Naive thymus-derived CD8-positive, alpha-beta T cell (primary cell): ENCODE results near the gene OOSP1. TPM values are rescaled to one million over a fixed set of nuclear protein-coding genes. Genes with fewer than 3 reads are reported as not detected.
"Not testable (repeated sequence)": the region's sequence is repeated elsewhere in the genome, so short reads cannot be mapped to it uniquely, and the experiment has no call there.

Experiments
- ATAC-seq, 2 donors: fragments of 150-1000 bp; cut with Tn5 transposase in 1 of 2; sonication (Bioruptor Pico), chemical (Tn5 transposase) in 1 of 2; 1 replicate in 1 of 2; 2 replicates in 1 of 2; pipeline ENCODE4 v1.10.0; 2021; ENCODE audit warnings: mild to moderate bottlenecking in 2 of 2, moderate library complexity in 2 of 2
- POLR2A ChIA-PET: fragments of 350-600 bp; sonication (Branson Sonifier 250); formaldehyde crosslinking; loops from one replicate; lab custom pipeline; 2021; ENCODE audit warnings: antibody characterized with exemption; lab: Charles Lee
- DNase-seq, 10 donors: peaks; one replicate each; pipeline versions ENCODE4 v3.0.0 to v3.0.0-alpha.2; 2020 to 2022
- H3K27ac Mint-ChIP-seq, 10 donors: one replicate each; pipeline ENCODE4 v1.8.0; 2020 to 2022; ENCODE audit warnings: mild to moderate bottlenecking in 10 of 10, mixed read lengths in 10 of 10, moderate library complexity in 4 of 10, inconsistent platforms in 1 of 10
- H3K27me3 Mint-ChIP-seq, 5 donors: one replicate each; pipeline ENCODE4 v1.8.0; 2021 to 2022; ENCODE audit warnings: mixed read lengths in 5 of 5
- H3K36me3 Mint-ChIP-seq, 3 donors: one replicate each; pipeline ENCODE4 v1.8.0; 2020 to 2022; ENCODE audit warnings: mixed read lengths in 3 of 3, mild to moderate bottlenecking in 2 of 3, inconsistent platforms in 1 of 3
- H3K4me1 Mint-ChIP-seq, 4 donors: one replicate each; pipeline ENCODE4 v1.8.0; 2021 to 2022; ENCODE audit warnings: mixed read lengths in 4 of 4
- H3K4me3 Mint-ChIP-seq, 10 donors: one replicate each; pipeline ENCODE4 v1.8.0; 2020 to 2022; ENCODE audit warnings: mild to moderate bottlenecking in 10 of 10, mixed read lengths in 10 of 10, moderate library complexity in 6 of 10, inconsistent platforms in 1 of 10
- H3K9me3 Mint-ChIP-seq, 9 donors: one replicate each; pipeline ENCODE4 v1.8.0; 2020 to 2022; ENCODE audit warnings: mixed read lengths in 9 of 9, mild to moderate bottlenecking in 3 of 9, inconsistent platforms in 1 of 9, moderate library complexity in 1 of 9
- polyA plus RNA-seq, 3 donors: library from polyadenylated mRNA; unstranded; fragments of 300-500 nt; fragmentation: Illumina TruSeq; gene quantifications; one replicate each; pipeline ENCODE4 v1.2.3, GENCODE V29; 2021
- total RNA-seq, 8 experiments: library from RNA in 2 of 8; stranded (reverse) in 2 of 8; gene quantifications; one replicate each; pipeline ENCODE4 v1.2.3 and lab custom pipeline; 2021 to 2026

The OOSP1 gene
- total and polyA plus RNA-seq, 5 experiments from 2014 or later, result not detected

DNA sequence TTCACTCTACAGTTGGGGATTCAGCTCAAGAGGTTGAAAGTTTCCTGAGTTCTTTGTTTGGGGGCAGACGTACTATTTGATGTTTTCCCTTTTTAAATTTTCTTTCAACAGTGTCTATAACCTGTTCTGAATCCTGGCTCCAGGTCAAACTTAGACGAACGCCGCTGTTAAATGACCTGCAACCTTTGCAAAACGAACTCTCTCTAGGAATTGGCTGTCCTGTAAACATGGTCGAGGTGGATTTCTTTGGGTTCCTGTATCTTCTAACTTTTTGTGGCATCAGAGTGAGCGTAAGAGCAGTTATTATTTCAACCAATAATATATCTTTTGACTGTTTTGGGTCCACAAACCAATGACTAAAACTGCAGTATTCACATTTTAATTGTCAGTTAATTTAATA is 27.2 kb downstream of the OOSP1 start:
- H3K36me3 Mint-ChIP-seq, result no peaks in the 10 kb centered on the region
- no peak overlapping the region for H3K4me3 Mint-ChIP-seq
- H3K27ac Mint-ChIP-seq, result no peak overlapping the region
- H3K4me1 Mint-ChIP-seq, result no peaks in the 10 kb centered on the region
- POLR2A ChIA-PET, result no interaction called here
- no peaks in the 10 kb centered on the region for H3K9me3 Mint-ChIP-seq
- ATAC-seq (no peak), DNase-seq (no peak)
- H3K27me3 Mint-ChIP-seq, result peaks cover 0 to 7% (median 1%) of the 10 kb centered on the region in 5 donors

GRCh38 chr11:59966201-59966600 is 28.0 kb downstream of the OOSP1 start:
- Mint-ChIP-seq H3K9me3 (no peaks in the 10 kb centered on the region), H3K36me3 (no peaks in the 10 kb centered on the region), H3K27ac (no peak overlapping the region), H3K4me1 (no peaks in the 10 kb centered on the region), H3K4me3 (no peak overlapping the region), H3K27me3 (peaks cover 0 to 7% (median 1%) of the 10 kb centered on the region in 5 donors)
- POLR2A ChIA-PET, result no interaction called here
- no peak for ATAC-seq
- DNase-seq, result no peak

- ATAC-seq, result no peak
- POLR2A ChIA-PET, result no interaction called here
- no peaks in the 10 kb centered on the region for H3K4me1 Mint-ChIP-seq
- no peaks in the 10 kb centered on the region for H3K36me3 Mint-ChIP-seq
- H3K27me3 Mint-ChIP-seq, result peaks cover 1 to 9% (median 7%) of the 10 kb centered on the region in 5 donors
- H3K27ac Mint-ChIP-seq, result no peak overlapping the region
- no peak for DNase-seq
- H3K9me3 Mint-ChIP-seq, result no peaks in the 10 kb centered on the region
- H3K4me3 Mint-ChIP-seq, result no peak overlapping the region
Measured at GRCh38 chr11:59967677-59968394, 29.6 kb downstream of the OOSP1 start.

GRCh38 chr11:59968395-59968783 is 30.2 kb downstream of the OOSP1 start:
- no peak for DNase-seq
- Mint-ChIP-seq H3K36me3 (no peaks in the 10 kb centered on the region), H3K4me3 (no peak overlapping the region)

GRCh38 chr11:59973097-59973496 is 34.9 kb downstream of the OOSP1 start:
- DNase-seq (no peak), ATAC-seq (no peak)
- Mint-ChIP-seq H3K9me3 (no peaks in the 10 kb centered on the region), H3K27ac (peak overlapping the region in 1 of 10 donors; percentile 36), H3K4me1 (no peaks in the 10 kb centered on the region), H3K4me3 (no peak overlapping the region), H3K27me3 (peaks cover 1 to 8% (median 7%) of the 10 kb centered on the region in 5 donors), H3K36me3 (no peaks in the 10 kb centered on the region)
- POLR2A ChIA-PET, result no interaction called here

More at GRCh38 chr11:59968395-59968783, 30.2 kb downstream of the OOSP1 start:
- H3K9me3 Mint-ChIP-seq, result no peaks in the 10 kb centered on the region
- ATAC-seq, result no peak
- H3K4me1 Mint-ChIP-seq, result no peaks in the 10 kb centered on the region
- H3K27me3 Mint-ChIP-seq, result peaks cover 1 to 9% (median 7%) of the 10 kb centered on the region in 5 donors
- H3K27ac Mint-ChIP-seq, result no peak overlapping the region
- POLR2A ChIA-PET, result no interaction called here

GRCh38 chr11:59981106-59981770 is 43.0 kb downstream of the OOSP1 start:
- ATAC-seq (no peak), DNase-seq (no peak)
- POLR2A ChIA-PET, result no interaction called here
- H3K9me3 Mint-ChIP-seq, result peaks cover 0 to 3% (median 0%) of the 10 kb centered on the region in 9 donors
- H3K4me1 Mint-ChIP-seq, result no peaks in the 10 kb centered on the region
- H3K27me3 Mint-ChIP-seq, result peaks cover 10 to 35% (median 13%) of the 10 kb centered on the region in 5 donors
- H3K36me3 Mint-ChIP-seq, result no peaks in the 10 kb centered on the region
- no peak overlapping the region for H3K4me3 Mint-ChIP-seq
- H3K27ac Mint-ChIP-seq, result no peak overlapping the region

GRCh38 chr11:59982037-59982436 is 43.8 kb downstream of the OOSP1 start:
- H3K9me3 Mint-ChIP-seq, H3K4me1 Mint-ChIP-seq, ATAC-seq, POLR2A ChIA-PET, H3K36me3 Mint-ChIP-seq, H3K27ac Mint-ChIP-seq, H3K4me3 Mint-ChIP-seq, DNase-seq: not testable (repeated sequence)
- peaks cover 10 to 35% (median 13%) of the 10 kb centered on the region in 5 donors for H3K27me3 Mint-ChIP-seq

GRCh38 chr11:59983212-59983611 is 45.0 kb downstream of the OOSP1 start:
- DNase-seq (no peak), ATAC-seq (no peak)
- H3K4me3 Mint-ChIP-seq, result no peak overlapping the region
- peaks cover 0 to 3% (median 0%) of the 10 kb centered on the region in 9 donors for H3K9me3 Mint-ChIP-seq
- H3K27ac Mint-ChIP-seq, result no peak overlapping the region
- H3K36me3 Mint-ChIP-seq, result no peaks in the 10 kb centered on the region
- no peaks in the 10 kb centered on the region for H3K4me1 Mint-ChIP-seq
- peaks cover 7 to 35% (median 12%) of the 10 kb centered on the region in 5 donors for H3K27me3 Mint-ChIP-seq
- POLR2A ChIA-PET, result no interaction called here

DNA sequence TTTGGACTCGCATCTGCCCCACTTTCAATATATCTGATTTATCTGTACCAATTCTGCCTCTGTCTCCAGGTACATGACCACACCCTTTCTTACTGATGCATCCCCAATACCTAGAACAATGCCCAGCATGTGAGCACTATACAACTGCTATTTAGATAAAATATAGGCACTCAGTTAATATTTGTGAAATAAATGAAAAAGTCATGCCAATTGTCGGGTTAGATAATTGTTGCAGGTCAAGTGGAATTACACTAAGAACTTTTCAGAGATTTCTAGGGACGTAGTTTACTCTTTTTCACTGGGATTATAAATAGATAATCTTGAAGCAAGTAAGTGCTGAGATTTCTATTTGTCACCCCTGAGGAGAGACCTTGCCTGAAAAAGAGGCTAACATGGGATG is 46.1 kb downstream of the OOSP1 start:
- Mint-ChIP-seq H3K4me1 (no peaks in the 10 kb centered on the region), H3K9me3 (peaks cover 0 to 10% (median 4%) of the 10 kb centered on the region in 9 donors), H3K36me3 (peaks cover 0 to 7% (median 0%) of the 10 kb centered on the region in 3 donors), H3K27ac (no peak overlapping the region), H3K27me3 (peaks cover 3 to 27% (median 8%) of the 10 kb centered on the region in 5 donors), H3K4me3 (no peak overlapping the region)
- POLR2A ChIA-PET, result no interaction called here
- ATAC-seq (no peak), DNase-seq (no peak)

DNA sequence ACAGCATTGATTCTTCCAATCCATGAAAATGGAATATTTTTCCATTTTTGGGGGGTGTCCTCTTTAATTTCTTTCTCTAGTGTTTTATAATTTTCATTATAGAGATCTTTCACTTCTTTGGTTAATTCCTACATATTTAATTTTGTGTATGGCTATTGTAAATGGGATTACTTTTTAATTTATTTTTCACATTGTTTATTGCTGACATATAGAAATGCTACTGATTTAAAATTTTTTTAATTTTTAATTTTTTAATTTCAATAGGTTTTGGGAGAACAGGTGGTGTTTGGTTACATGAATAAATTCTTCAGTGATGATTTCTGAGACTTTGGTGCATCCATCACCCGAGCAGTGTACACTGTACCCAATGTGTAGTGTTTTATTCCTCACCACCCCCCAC is 52.2 kb downstream of the OOSP1 start:
- DNase-seq (no peak), ATAC-seq (no peak)
- POLR2A ChIA-PET, result no interaction called here
- Mint-ChIP-seq H3K4me1 (no peaks in the 10 kb centered on the region), H3K27ac (no peak overlapping the region), H3K4me3 (no peak overlapping the region), H3K27me3 (peaks cover 3 to 36% (median 11%) of the 10 kb centered on the region in 5 donors), H3K36me3 (peaks cover 0 to 25% (median 0%) of the 10 kb centered on the region in 3 donors), H3K9me3 (peaks cover 10 to 42% (median 20%) of the 10 kb centered on the region in 9 donors)

GRCh38 chr11:59992425-59992824 is 54.2 kb downstream of the OOSP1 start:
- peaks cover 3 to 37% (median 11%) of the 10 kb centered on the region in 5 donors for H3K27me3 Mint-ChIP-seq
- DNase-seq (no peak), ATAC-seq (no peak)
- H3K36me3 Mint-ChIP-seq, result peaks cover 0 to 25% (median 0%) of the 10 kb centered on the region in 3 donors
- no peaks in the 10 kb centered on the region for H3K4me1 Mint-ChIP-seq
- peaks cover 10 to 42% (median 20%) of the 10 kb centered on the region in 9 donors for H3K9me3 Mint-ChIP-seq
- POLR2A ChIA-PET, result no interaction called here
- H3K27ac Mint-ChIP-seq, result no peak overlapping the region
- H3K4me3 Mint-ChIP-seq, result no peak overlapping the region

GRCh38 chr11:59997800-59998199 is 59.6 kb downstream of the OOSP1 start:
- no peaks in the 10 kb centered on the region for H3K4me1 Mint-ChIP-seq
- ATAC-seq (no peak), DNase-seq (no peak)
- no peak overlapping the region for H3K4me3 Mint-ChIP-seq
- H3K9me3 Mint-ChIP-seq, result peaks cover 0 to 6% (median 2%) of the 10 kb centered on the region in 9 donors
- H3K27ac Mint-ChIP-seq, result no peak overlapping the region
- H3K36me3 Mint-ChIP-seq, result peaks cover 0 to 4% (median 0%) of the 10 kb centered on the region in 3 donors
- H3K27me3 Mint-ChIP-seq, result peaks cover 4 to 61% (median 13%) of the 10 kb centered on the region in 5 donors
- POLR2A ChIA-PET, result no interaction called here

- ATAC-seq (no peak), DNase-seq (no peak)
- no peaks in the 10 kb centered on the region for H3K9me3 Mint-ChIP-seq
- no peak overlapping the region for H3K4me3 Mint-ChIP-seq
- H3K27me3 Mint-ChIP-seq, result peaks cover 1 to 52% (median 10%) of the 10 kb centered on the region in 5 donors
- no peaks in the 10 kb centered on the region for H3K36me3 Mint-ChIP-seq
- H3K4me1 Mint-ChIP-seq, result no peaks in the 10 kb centered on the region
- POLR2A ChIA-PET, result no interaction called here
- no peak overlapping the region for H3K27ac Mint-ChIP-seq
Measured at GRCh38 chr11:59999691-60000090, 61.5 kb downstream of the OOSP1 start.
